RWPE2 (cell line): ENCODE data around the gene PRLR.

Source experiments
- ATAC-seq: fragments of 200-7000 bp; cut with Tn5 transposase; 3 replicates; pipeline ENCODE4 v1.9.1; 2021; ENCODE audit warnings: low read depth
- DNase-seq: peaks from one replicate; pipeline ENCODE4 v3.0.0-alpha.2; 2020; ENCODE audit warnings: low spot score
- H3K27ac ChIP-seq: fragments of 450-650 bp; 2 replicates; pipeline ENCODE4 v1.5.1; 2017; ENCODE audit warnings: mild to moderate bottlenecking; ENCODE audit not compliant: poor library complexity, severe bottlenecking
- H3K27me3 ChIP-seq: fragments of 250-450 bp; sonication (Bioruptor Pico); 2 replicates; pipeline ENCODE4 v1.5.1; 2021; ENCODE audit warnings: mild to moderate bottlenecking, moderate library complexity; ENCODE audit not compliant: insufficient read depth, poor library complexity, severe bottlenecking
- H3K36me3 ChIP-seq: fragments of 250-450 bp; sonication (Bioruptor Pico); 2 replicates; pipeline ENCODE4 v1.5.1; 2020; ENCODE audit warnings: low read depth, mild to moderate bottlenecking, moderate library complexity
- H3K4me1 ChIP-seq: fragments of 250-450 bp; sonication (Bioruptor Pico); 2 replicates; pipeline ENCODE4 v1.5.1; 2021; ENCODE audit warnings: mild to moderate bottlenecking, moderate library complexity; ENCODE audit not compliant: insufficient read depth, poor library complexity, severe bottlenecking
- H3K4me3 ChIP-seq: fragments of 250-450 bp; sonication (Bioruptor Pico); 2 replicates; pipeline ENCODE4 v1.5.1; 2021; ENCODE audit warnings: mild to moderate bottlenecking, moderate library complexity; ENCODE audit not compliant: severe bottlenecking
- H3K9me3 ChIP-seq: fragments of 250-450 bp; sonication (Bioruptor Pico); 2 replicates; pipeline ENCODE4 v1.5.1; 2021; ENCODE audit warnings: mild to moderate bottlenecking, moderate library complexity; ENCODE audit not compliant: severe bottlenecking
- TF ChIP-seq, protein P1 (sequence below): fragments of 450-650 bp; IDR thresholded peaks from one replicate; pipeline ENCODE4 v1.5.1; 2017; ENCODE audit warnings: mild to moderate bottlenecking, moderate library complexity; ENCODE audit not compliant: poor library complexity, severe bottlenecking

PRLR gene

DNA sequence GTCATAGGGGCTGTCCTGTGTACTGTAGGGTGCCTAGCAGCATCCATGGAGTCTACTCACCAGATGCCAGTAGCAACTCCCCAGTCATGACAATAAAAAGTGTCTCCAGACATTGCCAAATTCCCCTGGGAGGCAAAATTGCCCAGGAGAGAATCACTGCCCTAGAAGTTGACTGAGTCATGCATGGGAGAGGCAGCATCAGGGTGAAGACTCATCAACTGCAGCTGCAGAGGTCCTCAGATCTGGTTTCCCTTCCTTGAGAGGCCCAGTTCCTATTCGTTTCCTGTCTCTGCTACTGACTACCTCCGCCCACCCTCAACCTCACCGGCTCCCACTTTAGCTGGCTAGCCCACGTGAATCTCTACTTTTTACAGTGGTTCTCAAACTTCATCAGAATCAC, 93.9 kb downstream of the PRLR start:
- Histone ChIP-seq H3K4me3 (no peak overlapping the region), H3K36me3 (no peaks in the 10 kb centered on the region), H3K9me3 (no peaks in the 10 kb centered on the region), H3K4me1 (no peaks in the 10 kb centered on the region), H3K27ac (peak overlapping the region; percentile 6), H3K27me3 (no peaks in the 10 kb centered on the region)
- TF ChIP-seq, protein P1, sequence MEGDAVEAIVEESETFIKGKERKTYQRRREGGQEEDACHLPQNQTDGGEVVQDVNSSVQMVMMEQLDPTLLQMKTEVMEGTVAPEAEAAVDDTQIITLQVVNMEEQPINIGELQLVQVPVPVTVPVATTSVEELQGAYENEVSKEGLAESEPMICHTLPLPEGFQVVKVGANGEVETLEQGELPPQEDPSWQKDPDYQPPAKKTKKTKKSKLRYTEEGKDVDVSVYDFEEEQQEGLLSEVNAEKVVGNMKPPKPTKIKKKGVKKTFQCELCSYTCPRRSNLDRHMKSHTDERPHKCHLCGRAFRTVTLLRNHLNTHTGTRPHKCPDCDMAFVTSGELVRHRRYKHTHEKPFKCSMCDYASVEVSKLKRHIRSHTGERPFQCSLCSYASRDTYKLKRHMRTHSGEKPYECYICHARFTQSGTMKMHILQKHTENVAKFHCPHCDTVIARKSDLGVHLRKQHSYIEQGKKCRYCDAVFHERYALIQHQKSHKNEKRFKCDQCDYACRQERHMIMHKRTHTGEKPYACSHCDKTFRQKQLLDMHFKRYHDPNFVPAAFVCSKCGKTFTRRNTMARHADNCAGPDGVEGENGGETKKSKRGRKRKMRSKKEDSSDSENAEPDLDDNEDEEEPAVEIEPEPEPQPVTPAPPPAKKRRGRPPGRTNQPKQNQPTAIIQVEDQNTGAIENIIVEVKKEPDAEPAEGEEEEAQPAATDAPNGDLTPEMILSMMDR, result no peak
- ATAC-seq (peak; percentile 97), DNase-seq (no peak)

DNA sequence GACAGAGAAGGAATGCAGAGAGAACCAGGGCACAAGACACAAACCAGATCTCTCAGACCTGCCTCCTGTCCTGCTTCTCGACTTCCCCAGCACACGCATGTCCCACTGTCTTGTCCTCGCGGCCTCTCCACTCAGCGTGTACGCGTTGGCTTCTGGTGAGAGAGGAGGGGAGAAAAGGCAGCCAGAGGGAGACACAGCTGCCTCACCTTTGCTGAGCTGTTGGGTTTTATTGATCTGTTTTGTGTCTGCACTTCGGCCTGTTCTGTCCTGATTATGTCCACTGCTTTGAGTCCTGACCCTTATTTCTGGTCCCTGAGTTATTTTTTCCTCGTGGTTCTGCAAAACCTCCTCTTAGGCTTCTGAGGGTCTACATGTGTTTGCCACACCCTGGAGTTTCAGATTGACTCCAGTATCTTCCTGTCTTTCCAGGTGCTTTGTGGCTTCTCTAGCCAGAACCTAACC, 95.0 kb downstream of the PRLR start:
- Histone ChIP-seq H3K9me3 (no peaks in the 10 kb centered on the region), H3K36me3 (no peaks in the 10 kb centered on the region), H3K4me3 (no peak overlapping the region), H3K27me3 (no peaks in the 10 kb centered on the region), H3K27ac (no peak overlapping the region), H3K4me1 (peaks cover 1% of the 10 kb centered on the region)
- TF ChIP-seq, protein P1, result no peak
- no peak for ATAC-seq
- no peak for DNase-seq

DNA sequence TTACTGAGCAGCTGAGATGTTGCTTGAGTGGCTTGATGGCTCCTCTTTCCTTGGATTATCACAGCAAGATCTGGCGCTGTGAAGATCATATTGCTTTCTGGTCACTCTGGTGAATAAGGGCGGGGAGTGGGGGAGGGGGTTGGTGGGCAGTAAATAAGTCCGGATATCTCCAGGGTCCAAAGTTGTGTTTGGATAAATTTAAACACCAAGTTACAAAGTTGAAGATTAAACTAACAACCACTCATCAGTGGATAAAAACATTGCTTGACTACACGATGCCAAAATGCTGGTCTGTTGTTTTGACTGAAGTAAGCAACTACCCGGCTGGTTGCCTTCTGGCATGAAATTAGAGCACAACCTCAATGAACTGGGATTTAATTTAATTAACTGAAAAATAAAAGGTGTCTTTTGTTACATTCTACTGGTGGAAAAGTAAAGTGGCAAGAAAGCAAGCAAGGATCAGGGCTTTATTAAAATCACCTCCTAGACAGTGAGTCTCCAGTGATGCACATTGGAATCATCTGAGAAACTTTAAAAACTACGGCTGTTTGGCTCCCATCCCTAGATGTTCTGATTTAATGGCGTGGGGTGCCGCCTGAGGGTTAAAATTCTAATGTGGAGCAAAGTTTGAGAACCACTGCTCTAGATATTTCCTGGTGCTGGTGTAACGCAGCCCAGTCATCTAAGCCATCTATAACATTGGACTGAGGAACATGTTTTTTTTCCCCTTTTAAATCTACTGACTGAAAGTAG, 95.8 kb downstream of the PRLR start:
- no peak overlapping the region for H3K27ac ChIP-seq

DNA sequence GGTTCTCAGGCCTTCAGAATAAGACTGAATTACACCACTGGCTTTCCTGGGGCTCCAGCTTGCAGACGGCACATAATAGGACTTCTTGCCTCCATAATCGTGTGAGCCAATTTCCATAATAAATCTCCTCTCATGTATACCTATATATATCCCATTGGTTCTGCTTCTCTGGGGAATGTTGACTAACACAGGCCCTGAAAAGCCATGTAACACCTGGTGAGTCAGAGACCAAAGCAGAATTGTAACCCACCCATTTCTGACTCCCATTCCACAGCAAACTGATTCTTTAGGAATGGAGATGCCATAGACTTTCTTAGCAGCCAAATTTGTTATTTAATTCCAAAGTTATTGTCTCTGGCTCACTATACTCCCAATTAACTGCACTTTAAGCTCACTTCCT, 97.1 kb downstream of the PRLR start:
- TF ChIP-seq, protein P1, result no peak
- Histone ChIP-seq H3K4me3 (no peak overlapping the region), H3K27me3 (no peaks in the 10 kb centered on the region), H3K36me3 (no peaks in the 10 kb centered on the region), H3K27ac (no peak overlapping the region), H3K9me3 (no peaks in the 10 kb centered on the region), H3K4me1 (peaks cover 12% of the 10 kb centered on the region)
- no peak for DNase-seq
- no peak for ATAC-seq

More for the DNA sequence above, 95.8 kb downstream of the PRLR start:
- Histone ChIP-seq H3K36me3 (no peaks in the 10 kb centered on the region), H3K4me3 (no peak overlapping the region), H3K27me3 (no peaks in the 10 kb centered on the region), H3K4me1 (peaks cover 9% of the 10 kb centered on the region), H3K9me3 (no peaks in the 10 kb centered on the region)
- ATAC-seq (no peak), DNase-seq (no peak)
- TF ChIP-seq, protein P1, result no peak

DNA sequence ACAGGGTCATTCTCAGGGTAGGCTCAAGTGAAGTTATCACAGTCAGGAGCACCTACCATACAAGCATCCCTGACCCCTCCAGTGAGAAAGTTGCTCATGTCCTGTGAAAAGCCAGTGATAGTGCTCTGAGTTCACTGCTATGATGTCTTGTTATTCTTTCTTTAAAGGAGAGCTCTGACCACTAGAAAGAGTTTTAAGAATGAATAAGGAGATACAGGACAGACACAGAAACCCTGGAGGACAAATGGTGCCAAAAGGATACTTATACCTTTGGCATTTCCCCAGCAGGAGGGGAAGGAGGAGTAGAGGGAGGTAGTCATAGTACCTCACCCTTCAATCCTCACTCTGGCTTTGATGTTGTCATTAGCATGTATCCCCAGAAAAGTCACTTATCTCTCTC, 98.6 kb downstream of the PRLR start:
- no peak overlapping the region for H3K27ac ChIP-seq
- H3K4me3 ChIP-seq, result no peak overlapping the region
- H3K36me3 ChIP-seq, result no peaks in the 10 kb centered on the region
- DNase-seq, result no peak
- H3K27me3 ChIP-seq, result no peaks in the 10 kb centered on the region
- H3K9me3 ChIP-seq, result no peaks in the 10 kb centered on the region
- TF ChIP-seq, protein P1, result no peak
- peaks cover 12% of the 10 kb centered on the region for H3K4me1 ChIP-seq
- ATAC-seq, result no peak
